ENCODE measurements around the gene MISP3.

The MISP3 gene

GRCh38 chr19:14122924-14123323, 50.3 kb downstream of the MISP3 start:
- no peak for DNase-seq (ENCODE audit: low read depth, low spot score)
